GM18867 (cell line): ENCODE results near the gene DLGAP1.
A peak's percentile ranks its signal among the peaks of the same experiment; 100 is the strongest.

Experiments
- ATAC-seq: cut with Tn5 transposase; IDR thresholded peaks from one replicate; pipeline ENCODE4 v1.9.1; 2021; ENCODE audit warnings: mild to moderate bottlenecking, moderate library complexity; ENCODE audit not compliant: unreplicated experiment

Gene DLGAP1

DNA sequence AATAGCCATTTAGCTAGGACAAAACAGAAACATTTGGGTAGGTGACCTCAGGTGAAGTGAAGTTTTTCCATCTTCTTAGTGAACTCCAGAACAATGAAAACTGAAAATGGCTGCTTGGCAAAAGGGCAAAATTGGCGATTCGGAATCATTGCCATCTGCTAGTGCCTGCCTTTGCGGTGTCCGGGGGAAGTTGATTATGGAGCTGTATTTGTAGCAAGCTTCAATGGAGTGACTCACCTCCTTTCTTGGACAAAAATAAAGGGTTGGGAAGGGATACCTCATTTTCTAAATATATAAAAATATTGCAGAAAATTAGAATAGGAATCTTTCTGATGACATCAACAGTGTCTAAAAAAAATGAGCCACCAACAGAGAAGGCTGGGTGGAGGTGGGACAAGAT lies 544.6 kb downstream of the DLGAP1 start:
- no peak for ATAC-seq

- no peak for ATAC-seq
Observed at GRCh38 chr18:3907955-3908354, 547.2 kb downstream of the DLGAP1 start.

DNA sequence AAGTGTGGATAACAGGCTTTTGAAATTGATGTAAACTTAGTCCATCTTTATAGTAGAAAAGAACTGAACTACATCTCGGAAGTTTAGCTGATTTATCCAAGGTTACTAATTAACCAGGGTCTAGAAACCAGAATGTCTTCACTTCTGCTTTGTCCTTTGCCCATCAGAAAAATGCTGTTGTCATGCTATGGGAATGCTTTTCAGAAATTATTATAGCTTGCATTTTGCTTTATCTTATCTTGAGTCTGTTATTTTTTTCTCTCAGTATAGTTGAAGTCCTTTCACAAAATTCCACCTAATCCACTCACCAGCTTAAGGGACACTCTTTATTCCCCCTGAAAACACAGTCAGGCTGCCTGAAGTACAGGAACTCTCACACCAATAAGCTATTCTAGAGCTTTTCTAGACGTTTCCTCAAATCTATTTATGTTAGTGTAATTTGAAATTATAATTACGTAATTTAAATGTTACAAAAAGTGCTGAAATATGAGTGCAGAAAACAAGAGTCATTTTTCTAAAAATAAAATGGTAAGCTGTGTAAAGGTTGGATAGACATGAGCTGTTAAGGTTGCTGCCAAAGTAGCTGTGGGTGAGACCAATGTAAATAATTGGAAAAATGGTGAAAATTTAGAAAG lies 548.9 kb downstream of the DLGAP1 start:
- peak; percentile 64 for ATAC-seq

DNA sequence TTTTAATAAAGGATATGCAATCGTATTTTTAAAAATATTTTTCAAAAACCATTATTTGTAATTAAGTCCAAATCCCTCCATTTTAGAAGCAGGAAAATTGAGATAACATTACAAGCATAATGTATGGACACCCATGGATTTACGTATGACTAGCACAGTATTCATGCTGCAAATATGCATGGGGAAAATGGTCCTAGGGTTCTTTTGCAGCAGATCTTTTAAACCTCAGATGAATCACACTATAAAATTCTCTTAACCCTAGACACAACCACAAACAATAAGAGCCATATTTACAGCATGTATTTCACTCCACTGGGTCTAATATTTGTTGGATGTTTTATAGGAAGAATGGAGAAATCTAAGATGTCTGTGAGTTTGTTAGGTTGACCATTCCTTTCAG lies 551.8 kb downstream of the DLGAP1 start:
- no peak for ATAC-seq

GRCh38 chr18:3902676-3903075 lies 552.4 kb downstream of the DLGAP1 start:
- no peak for ATAC-seq

DNA sequence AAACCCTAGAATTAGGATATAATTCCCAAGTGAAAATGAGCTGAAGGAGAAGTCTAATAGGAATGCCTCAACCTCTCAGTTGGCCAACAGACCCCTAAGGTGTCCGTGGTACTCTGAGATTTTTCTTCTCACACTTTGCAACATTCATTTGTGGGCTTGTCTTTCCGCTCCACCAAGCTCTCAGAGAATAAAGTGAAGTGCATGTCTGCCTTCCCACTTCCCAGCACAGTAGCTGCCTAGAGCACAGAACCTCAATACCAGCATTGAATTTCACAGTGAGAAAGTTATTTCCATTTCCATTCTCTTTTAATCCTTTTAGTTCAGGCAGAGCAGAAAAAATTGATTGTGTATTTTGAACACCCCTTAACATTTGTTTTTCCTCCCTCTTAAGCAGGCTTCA lies 553.3 kb downstream of the DLGAP1 start:
- no peak for ATAC-seq

DNA sequence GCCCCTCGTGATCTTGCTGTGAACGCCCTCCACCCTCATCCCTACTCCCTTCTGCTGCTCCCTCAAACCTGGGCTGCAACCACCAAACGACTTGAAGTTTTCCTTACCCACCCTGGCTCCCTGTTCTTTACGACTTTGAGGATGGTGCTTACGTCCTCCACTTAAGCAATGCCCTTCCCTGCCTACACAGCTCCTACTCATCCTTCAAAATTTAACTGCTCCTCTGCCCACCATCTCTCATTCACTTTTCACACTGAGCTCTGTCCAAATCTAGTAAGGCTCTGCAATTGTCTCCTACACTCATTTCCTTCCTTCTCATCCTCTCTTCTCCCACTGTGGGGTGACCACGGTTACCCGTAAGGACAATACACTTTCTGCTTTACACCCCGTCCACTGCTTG lies 554.1 kb downstream of the DLGAP1 start:
- ATAC-seq = no peak

DNA sequence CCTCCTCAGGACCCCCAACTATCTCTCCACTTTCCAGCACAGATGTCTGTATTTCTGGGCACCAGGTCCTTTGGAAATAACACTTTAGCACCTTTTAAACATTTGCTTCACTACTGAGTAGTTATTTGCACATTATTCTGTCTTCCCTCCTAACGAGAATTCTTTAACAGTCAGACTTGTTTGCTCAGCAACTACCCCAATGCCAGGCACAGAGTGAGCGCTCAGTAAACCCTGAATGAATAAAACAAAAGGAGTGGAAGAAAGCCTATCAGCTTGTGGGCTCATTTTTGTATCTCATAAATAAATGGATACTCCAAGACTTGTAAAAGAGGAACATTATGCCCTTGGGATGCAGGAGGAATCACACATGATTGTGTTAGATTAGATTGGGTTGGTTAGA lies 554.8 kb downstream of the DLGAP1 start:
- no peak for ATAC-seq

DNA sequence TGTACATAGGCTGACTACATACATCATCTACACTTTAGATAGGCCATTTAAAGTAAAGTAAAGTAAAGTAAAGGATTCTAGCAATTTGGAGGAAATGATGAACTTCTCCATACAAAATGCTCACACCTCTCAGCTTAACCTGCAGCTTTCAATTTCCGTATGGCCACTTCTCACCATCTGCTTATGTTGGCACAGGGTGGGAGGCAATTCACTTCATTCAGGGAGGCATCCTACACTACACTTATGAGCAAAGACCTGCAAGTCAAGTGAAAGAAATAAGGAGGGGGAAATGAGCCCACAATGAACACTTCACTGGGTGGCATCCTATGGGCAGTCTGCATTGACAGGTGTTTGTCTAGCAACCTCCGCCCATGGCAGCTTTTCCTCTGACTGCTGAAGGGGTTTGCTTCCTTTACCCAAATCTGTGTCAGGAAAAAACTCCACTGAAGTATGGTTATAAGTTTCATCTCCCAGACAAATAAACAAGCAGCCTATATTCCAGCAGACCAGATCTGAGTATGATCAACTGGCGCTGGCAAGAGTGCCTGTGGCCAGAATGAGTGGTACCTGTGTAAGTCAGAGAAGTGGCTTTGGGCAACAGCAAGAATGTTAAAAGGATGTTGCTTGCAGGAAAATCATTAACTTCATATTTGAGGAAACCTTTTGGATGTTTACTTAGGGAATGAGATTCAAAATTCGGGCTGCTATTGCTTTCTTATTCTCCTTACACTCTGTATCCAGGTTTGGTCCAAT lies 556.1 kb downstream of the DLGAP1 start:
- ATAC-seq = no peak

GRCh38 chr18:3892152-3892551 lies 563.0 kb downstream of the DLGAP1 start:
- no peak for ATAC-seq

DNA sequence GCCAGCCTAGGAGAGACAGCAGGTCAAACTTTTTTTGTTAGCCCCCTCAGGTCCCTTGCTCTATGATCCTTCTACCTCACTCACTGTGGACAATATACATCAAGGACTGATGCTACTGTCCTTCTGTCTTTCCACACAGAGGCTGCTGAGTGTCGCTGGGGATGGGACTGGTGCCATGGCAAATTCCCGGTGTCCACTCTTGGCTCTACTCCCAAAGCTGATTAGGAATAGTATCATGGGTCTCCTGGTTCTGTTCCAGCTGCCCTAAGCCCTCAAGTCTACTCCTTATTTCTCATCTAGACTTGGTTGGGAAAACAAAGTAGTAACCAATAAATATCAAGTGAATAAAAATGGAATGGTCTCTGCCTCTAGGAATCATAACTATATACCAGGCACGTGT lies 563.9 kb downstream of the DLGAP1 start:
- ATAC-seq = no peak

DNA sequence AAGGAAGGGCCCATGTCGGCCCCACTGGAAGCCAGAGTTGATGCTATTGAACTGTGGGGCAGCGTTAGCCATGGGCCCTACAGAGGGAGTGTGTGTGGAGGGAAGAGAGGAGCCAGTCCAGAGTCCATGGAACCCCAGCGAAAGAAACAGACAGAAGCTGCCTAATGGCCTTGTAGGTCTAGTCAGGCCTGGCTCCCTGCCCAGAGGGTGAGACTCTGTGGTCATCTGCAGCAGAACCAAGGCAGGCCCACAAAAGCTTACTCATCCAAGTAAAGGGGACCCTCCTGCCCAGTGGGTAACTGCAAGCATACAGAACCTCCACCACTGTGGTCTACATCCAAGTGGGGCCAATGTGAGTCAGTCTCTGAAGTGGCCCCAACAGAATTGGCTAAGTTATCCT lies 565.3 kb downstream of the DLGAP1 start:
- no peak for ATAC-seq

DNA sequence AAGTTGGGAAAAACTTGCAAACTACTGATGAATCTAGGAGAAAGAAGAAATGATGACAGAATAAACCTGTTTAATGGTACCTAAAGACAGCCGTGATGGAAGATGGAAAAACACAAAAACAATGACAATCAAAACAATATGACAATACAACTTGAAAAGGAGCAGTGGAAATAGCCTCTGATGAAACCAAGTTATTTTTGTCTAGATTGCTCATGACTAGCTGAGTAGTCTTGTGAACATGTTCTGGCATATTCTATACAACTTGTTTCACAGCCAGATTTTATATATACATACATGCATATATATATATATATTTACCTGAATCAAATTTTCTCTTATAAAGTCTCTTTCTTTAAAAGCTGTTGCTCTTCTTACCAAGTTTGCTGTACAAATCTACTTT lies 566.0 kb downstream of the DLGAP1 start:
- no peak for ATAC-seq

- ATAC-seq = no peak
Observed at GRCh38 chr18:3886575-3887322, 568.4 kb downstream of the DLGAP1 start.

DNA sequence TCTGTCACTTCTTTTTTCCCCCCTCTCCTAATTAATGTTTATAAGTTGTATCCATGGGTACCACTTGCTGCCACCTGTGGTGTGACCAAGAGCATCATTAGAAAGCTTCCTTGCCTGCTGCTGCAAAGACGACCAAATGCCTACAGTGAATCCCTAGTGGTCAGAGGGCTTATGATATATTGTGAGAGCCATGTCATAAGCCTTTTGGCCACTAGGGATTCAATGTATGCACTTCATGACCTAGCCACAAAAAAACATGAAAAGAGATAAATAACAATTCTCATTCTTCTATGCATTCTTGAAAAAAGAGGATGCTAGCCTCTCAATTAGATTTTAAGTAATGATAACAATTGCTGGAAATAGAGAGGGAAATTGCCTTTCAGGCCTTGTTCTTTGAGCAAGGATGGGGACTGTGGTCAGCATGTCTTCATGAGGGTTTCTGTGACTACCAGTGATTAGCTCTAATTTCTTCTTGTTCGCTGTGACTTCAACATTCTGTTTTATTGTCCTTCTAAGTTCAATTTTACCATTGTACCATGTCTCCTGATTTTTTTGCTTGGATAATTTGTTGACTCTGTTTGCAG lies 569.8 kb downstream of the DLGAP1 start:
- peak; percentile 59 for ATAC-seq

GRCh38 chr18:3879836-3880120 lies 575.3 kb downstream of the DLGAP1 start:
- no peak for ATAC-seq

DNA sequence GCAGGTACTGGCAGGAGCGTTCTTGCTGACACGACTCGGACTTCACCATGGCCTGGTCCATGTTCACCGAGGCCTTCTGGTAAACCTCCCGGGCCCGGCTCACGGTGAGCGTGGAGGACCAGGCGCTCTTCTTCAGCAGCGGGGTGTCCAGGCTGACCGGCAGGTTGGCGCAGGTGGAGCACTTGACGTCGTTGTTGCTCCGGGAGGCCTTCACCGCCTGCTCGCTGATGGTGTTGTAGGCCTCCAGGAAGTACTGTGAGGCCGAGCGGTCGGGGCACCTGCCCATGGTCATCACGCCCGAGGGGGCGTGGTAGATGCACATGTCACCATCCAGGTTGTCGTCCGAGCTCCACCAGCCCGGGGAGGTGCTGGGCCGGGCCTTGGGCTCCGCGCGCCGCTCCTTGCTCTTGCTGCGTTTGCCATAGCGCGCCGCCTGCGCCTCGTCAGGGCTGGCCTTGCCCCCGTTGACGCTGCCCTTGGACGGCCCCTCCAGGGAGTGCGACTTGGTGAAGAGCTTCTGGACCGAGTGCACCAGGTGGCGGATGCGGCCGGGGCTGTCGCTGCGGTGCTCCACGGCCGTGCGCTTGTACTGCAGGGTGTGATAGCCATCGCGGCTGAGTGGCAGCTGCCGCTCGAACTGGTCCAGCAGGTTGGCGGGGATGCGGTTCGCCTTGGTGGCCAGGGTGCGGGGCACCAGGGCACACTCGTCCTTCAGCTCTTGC lies 575.8 kb downstream of the DLGAP1 start:
- ATAC-seq = no peak

- ATAC-seq = no peak
Observed at GRCh38 chr18:3878401-3878800, 576.7 kb downstream of the DLGAP1 start.

DNA sequence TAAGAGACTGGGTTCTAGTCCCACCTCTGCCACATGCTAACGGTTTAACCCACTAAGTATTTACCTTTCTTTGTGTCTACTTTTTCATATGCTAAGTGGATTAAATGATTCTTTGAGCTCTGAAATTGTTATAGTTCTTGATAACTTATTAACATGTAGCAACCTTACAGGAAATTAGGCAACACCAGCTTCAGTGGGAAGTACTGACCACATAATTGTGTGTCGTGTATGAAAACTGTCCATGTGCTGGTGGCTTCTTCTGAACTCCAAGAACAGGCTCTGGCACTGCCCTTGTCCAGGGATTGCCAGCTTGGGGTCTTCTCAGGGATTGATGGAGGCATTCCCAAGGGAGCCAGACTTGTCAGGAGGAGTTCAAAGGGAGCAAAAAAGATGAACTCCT lies 577.4 kb downstream of the DLGAP1 start:
- ATAC-seq = no peak

GRCh38 chr18:3875961-3876360 lies 579.1 kb downstream of the DLGAP1 start:
- no peak for ATAC-seq

DNA sequence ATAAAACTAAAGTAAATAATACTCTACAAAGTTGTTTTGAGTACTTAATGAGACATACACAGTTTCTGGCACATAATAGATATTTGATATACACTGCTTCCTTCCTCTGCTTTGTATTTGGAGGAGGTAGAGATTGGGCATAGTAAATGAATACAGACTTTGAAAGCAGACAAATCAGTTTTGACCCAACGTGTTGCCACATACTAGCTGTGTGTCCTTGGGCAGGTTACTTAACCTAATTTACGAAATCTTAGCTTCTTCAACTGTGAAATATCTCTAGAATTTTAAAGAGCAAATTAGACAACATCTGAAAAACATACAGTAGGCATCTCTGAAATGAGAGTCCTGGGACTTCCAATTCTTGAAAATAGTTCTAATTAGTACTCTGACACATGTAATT lies 579.7 kb downstream of the DLGAP1 start:
- no peak for ATAC-seq
